A549 treated with CORT108297 at 1 μM for 4 hours (cell line): ENCODE data around the gene ZC2HC1C. TPM values are rescaled to one million over a fixed set of nuclear protein-coding genes. Genes with fewer than 3 reads are reported as not detected.

Experiments used
- total RNA-seq: library from RNA; stranded (reverse); fragments of 200-300 nt; extraction: Qiagen RNA extraction; gene quantifications from 5 replicates; pipeline ENCODE4 v1.2.3, GENCODE V29; 2022

ZC2HC1C gene
- total RNA-seq, result 3.4 to 3.6 TPM (median 3.5 TPM) in 5 replicates

GRCh38 chr14:75069121-75069810, at the start of gene ZC2HC1C:
Gene ZC2HC1C (plus strand): TSS chr14:75069641. CDS start chr14:75070574, 933 bp downstream.

GRCh38 chr14:75050852-75051555, 18.4 kb upstream of the ZC2HC1C start, which contains the start of gene MLH3:
Gene MLH3 (minus strand): TSS chr14:75051467. CDS start chr14:75049655, 1,812 bp downstream.

GRCh38 chr14:75063491-75064204, 5.8 kb upstream of the ZC2HC1C start, which contains the start of gene ACYP1:
Gene ACYP1 (minus strand): TSS chr14:75064024. CDS start chr14:75063553, 471 bp downstream.

GRCh38 chr14:75126679-75127473, 57.4 kb downstream of the ZC2HC1C start, which contains the start of gene NEK9:
Gene NEK9 (minus strand): TSS chr14:75127048. CDS start chr14:75126921, 127 bp downstream.

Other genes starting within 250 kb of the ZC2HC1C start
- not detected in 5 replicates for gene PROX2, start 193.5 kb upstream of the ZC2HC1C start, total RNA-seq
- 92.4 to 101 TPM (median 95.3 TPM) in 5 replicates for gene DLST, start 187.7 kb upstream of the ZC2HC1C start, total RNA-seq
- gene RPS6KL1, start 146.4 kb upstream of the ZC2HC1C start, total RNA-seq, result 0.22 to 0.65 TPM (median 0.47 TPM) in 5 replicates
- gene PGF, start 114.0 kb upstream of the ZC2HC1C start, total RNA-seq, result 2.5 to 4.2 TPM (median 3.8 TPM) in 5 replicates
- 72.8 to 81.4 TPM (median 77.8 TPM) in 5 replicates for gene EIF2B2, start 66.7 kb upstream of the ZC2HC1C start, total RNA-seq
- gene MLH3, start 18.2 kb upstream of the ZC2HC1C start, total RNA-seq, result 15.3 to 18.5 TPM (median 16.3 TPM) in 5 replicates
- gene ACYP1, start 5.6 kb upstream of the ZC2HC1C start, total RNA-seq, result 21.8 to 31.3 TPM (median 24.6 TPM) in 5 replicates
- 27.0 to 34.7 TPM (median 31.9 TPM) in 5 replicates for gene NEK9, start 57.4 kb downstream of the ZC2HC1C start, total RNA-seq
- gene TMED10, start 107.0 kb downstream of the ZC2HC1C start, total RNA-seq, result 250 to 327 TPM (median 261 TPM) in 5 replicates
- 6.8 to 9.1 TPM (median 7.8 TPM) in 5 replicates for gene FOS, start 209.2 kb downstream of the ZC2HC1C start, total RNA-seq